GM21526 (cell line): ENCODE data around the gene OR51V1.
"Not testable (repeated sequence)": the region's sequence is repeated elsewhere in the genome, so short reads cannot be mapped to it uniquely, and the experiment has no call there.

Experiments used
- ATAC-seq: cut with Tn5 transposase; IDR thresholded peaks from one replicate; pipeline ENCODE4 v1.9.1; 2021; ENCODE audit warnings: moderate library complexity; ENCODE audit not compliant: unreplicated experiment, low FRiP score

The OR51V1 gene

DNA sequence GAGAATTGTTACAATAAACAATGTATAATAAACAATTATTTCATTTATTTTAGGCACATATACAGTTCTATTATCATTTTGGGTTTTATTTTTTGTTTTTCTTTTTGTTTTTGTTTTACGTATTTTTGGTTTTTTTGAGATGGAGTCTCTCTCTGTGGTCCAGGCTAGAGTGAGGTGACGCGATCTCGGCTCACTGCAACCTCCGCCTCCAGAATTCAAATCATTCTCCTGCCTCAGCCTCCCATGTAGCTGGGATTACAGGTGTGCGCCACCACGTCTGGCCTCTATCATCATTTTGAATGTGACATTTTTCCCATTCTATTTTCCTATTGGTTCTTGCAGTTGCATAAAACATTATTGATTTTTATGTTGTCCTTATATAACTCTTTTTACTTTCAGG, 25.5 kb downstream of the OR51V1 start:
- no peak for ATAC-seq

DNA sequence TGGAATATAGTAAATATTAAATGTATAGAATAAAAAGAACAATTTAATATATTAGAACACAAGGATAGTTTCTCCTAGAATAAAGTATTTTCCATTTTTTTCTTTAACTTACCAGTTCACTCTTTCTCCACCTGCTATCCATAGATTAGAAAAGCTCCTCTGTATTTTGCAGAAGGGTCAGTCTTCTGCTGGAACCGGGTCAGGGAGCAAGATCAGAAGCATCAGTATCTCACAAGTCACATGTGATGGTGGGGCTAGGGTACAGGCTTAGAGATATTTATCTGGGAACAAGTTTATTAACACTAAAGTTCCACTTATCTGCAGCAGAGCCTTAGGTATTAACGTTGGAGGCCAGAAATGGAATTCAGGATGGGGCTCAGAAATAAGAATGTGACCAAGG, 28.6 kb downstream of the OR51V1 start:
- ATAC-seq: no peak

DNA sequence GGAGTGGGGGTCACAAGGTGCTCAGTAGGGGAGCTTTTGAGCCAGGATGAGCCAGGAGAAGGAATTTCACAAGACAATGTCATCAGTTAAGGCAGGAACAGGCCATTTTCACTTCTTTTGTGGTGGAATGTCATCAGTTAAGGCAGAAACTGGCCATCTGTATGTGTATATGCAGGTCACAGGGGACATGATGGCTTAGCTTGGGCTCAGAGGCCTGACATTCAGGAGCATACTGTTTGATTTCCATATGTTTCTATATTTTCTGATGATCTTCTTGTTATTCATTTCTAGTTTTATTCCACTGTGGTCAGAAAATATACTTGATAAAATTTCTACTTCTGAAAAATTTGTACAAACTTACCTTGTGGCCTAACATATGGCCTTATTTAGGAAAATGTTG, 34.6 kb downstream of the OR51V1 start:
- ATAC-seq: not testable (repeated sequence)

DNA sequence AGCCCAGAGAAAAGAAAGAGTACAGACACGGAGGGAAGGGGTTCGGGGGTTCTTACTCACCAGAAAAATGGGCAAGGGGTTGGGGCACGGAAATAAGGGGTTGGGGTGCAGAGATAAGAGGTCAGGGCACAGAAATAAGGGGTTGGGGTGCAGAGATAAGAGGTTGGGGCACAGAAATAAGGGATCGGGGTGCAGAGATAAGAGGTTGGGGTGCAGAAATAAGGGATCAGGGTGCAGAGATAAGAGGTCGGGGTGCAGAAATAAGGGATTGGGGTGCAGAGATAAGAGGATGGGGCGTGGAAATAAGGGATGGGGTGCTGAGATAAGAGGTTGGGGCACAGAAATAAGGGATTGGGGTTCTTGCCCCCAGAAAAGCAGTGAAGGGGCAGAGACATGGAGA, 35.7 kb downstream of the OR51V1 start:
- ATAC-seq: not testable (repeated sequence)

DNA sequence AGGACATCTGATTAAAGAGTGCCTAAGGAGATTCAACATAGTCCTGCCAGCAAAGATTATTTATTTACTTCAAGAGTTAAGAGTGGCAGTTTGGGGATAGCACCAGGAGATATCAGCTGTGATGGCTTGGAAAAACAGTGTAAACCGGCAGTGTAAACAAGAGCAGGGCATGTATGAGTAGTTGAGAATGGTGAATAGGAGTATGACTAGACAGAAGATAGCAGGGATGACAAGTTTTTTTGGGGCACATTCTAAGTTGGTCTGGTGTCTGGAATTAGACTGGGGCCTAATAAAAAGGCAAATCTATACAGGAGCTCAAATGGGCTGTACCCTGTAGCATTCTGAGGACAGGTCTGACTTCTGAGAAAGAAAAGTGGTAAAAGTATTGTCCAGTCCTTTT, 39.4 kb downstream of the OR51V1 start:
- not testable (repeated sequence) for ATAC-seq

DNA sequence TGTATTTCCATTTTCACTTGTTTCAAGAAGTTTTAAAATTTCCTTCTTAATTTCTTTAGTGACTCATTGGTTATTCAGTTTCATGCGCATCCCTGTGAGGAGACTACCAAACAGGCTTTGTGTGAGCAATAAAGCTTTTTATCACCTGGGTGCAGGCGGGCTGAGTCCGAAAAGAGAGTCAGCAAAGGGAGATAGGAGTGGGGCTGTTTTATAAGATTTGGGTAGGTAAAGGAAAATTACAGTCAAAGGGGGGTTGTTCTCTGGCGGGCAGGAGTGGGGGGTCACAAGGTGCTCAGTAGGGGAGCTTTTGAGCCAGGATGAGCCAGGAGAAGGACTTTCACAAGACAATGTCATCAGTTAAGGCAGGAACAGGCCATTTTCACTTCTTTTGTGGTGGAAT, 40.3 kb downstream of the OR51V1 start:
- ATAC-seq: not testable (repeated sequence)

DNA sequence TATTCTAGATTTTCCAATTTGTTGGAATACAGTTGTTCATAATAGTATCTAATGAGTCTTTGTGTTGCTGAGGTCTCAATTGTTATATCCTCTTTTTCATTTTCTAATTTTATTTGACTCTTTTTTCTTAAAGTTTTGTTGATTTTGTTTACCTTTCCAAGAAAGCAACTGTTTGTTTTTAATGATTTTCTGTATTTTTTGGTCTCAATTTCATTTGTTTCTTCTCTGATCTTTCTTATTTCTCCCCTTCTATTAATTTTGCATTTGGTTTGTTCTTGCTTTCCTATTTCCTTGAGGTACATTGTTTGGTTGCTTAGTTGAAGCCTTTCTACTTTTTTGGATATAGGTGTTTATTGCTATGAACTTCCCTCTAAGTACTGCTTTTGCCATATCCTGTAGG, 40.7 kb downstream of the OR51V1 start:
- ATAC-seq: no peak

DNA sequence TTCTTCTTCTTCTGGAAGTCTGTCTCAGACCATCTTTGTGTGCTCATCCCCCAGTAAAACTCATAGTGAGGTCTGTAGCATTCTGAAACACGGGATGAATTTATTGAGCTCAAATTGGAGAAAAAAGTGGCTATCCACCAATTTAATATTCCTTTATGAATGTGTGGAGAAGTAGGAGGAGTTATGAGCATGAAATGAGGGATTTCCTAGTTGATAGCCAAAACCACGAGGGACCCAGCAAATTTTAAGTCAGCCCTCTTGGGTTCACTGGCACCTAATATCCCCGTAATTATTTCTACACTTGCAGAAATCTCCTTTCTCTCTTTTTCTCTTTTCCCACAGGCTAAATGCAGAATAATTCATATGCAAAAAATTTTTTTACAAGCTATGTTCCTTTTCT, 45.8 kb downstream of the OR51V1 start, which contains the start of gene OR52A1:
OR52A1 (minus strand) TSS at position 101 of the 400 bp plus-strand sequence. CDS start 2,388 bp downstream, outside the sequence.
- ATAC-seq: no peak

DNA sequence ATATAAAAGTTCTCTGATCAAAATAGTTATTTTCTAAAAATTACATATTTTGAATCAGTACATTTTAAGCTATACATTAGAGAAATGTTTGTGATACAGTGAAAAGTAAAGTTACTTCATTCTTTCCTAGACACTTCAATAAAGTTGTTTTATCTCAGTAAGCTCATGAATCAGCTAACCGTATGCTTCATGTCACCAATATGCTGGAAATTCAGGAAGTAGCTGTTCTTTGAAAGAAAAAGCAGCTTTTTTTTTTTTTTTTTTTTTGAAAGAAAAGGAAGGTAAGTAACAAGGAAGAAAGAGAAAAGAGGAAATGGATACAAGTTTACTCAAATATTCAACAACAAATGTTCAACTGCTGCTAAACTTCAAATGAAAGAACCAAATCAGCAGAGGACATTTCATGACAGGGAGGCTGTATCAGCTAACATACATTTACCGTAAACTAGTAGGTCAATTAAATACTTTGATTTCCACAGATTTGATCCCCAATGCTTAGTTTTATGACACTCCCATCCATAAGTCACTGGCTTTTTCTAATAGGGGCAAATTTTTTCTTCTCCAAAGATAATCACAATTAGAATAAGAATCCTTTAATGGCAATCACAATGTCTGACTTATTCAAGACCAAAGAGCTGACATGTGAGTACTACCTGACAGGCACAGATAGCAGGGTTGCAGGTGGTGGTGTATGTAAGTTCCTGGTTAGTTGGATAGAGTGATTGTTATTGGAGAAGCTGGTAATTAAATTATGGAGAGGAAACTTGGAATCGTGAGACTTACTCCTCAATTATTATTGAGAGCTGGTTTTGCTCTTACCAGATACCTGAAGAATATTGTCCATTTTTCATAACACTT, 46.7 kb downstream of the OR51V1 start:
- no peak for ATAC-seq

DNA sequence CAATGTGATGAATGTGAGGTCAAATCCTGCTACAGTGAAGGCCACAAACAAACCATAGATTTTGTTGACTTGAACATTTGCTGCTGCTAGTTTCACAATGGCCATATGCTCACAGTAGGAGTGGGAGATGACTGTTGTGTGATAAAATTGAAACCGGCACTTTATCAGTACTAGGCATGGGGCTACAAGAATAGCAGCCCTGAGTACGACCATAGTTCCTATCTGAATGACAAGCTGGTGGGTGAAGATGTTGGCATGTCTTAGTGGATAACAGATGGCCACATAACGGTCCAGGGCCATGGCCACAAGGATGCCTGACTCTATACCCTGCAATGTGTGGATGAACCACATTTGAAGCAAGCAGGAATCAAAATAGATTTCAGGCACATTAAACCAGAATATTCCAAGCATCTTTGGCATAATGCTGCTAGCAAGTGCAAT, 48.7 kb downstream of the OR51V1 start:
- no peak for ATAC-seq
